Neuron (in vitro differentiated cells): ENCODE results near the gene SYT1.

Experiments
- H2AFZ ChIP-seq: one replicate; pipeline ENCODE4 v1.6.1; 2013; ENCODE audit warnings: low read depth, mild to moderate bottlenecking, inconsistent platforms, low read length, moderate library complexity
- H3K27me3 ChIP-seq: one replicate; pipeline ENCODE4 v1.6.1; 2013; ENCODE audit warnings: low read length; ENCODE audit not compliant: insufficient read depth
- H3K36me3 ChIP-seq: one replicate; pipeline ENCODE4 v1.6.1; 2013; ENCODE audit warnings: low read length; ENCODE audit not compliant: insufficient read depth
- H3K4me1 ChIP-seq: one replicate; pipeline ENCODE4 v1.6.1; 2013; ENCODE audit warnings: low read length; ENCODE audit not compliant: insufficient read depth
- H3K4me3 ChIP-seq: 2 replicates; pipeline ENCODE4 v1.5.1; 2013; ENCODE audit warnings: mild to moderate bottlenecking, low read length, moderate library complexity
- H3K9me3 ChIP-seq: one replicate; pipeline ENCODE4 v1.6.1; 2013; ENCODE audit warnings: low read length

SYT1 gene

DNA sequence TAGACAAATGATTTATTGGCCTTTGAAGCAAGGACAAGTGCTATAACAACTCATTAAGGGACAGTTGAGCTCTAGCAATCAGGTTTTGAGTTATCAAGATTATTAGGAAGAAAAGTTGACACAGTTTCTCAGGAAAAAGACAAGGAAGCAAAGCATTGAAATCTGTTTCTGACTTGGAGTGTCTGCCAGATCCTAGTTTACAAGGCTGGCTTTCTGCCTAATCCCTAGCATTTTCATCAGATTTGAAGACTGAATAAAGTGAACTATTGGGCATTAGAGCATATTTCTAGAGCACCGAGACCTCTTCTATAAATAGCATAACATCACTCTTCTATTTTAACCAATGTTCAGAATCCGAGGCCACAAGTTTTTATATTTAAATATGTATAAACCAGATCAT is 7.0 kb downstream of the SYT1 start:
- Histone ChIP-seq H3K4me1 (peaks cover 31% of the 10 kb centered on the region), H3K36me3 (peaks cover 4% of the 10 kb centered on the region), H2AFZ (no peak overlapping the region), H3K27me3 (no peaks in the 10 kb centered on the region), H3K9me3 (no peaks in the 10 kb centered on the region), H3K4me3 (no peak overlapping the region)

DNA sequence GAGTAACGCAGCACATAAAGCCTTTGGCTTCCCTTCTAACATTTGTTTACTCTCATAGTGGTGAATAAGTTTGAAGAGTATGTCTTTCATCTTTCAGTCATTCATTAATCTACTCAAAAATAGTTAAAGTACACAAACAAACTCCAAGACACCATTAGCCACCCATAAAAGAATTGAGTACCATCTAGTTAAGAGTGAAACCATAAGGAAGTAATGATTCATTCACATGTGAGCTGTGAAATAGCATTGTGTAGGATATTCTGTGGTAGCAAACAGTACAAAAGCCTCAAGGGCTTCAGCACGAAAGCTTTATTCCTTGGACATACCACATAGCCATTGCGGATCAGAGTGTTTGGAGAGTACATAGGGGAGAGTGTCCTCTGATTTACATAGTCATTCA is 13.9 kb downstream of the SYT1 start:
- Histone ChIP-seq H3K27me3 (no peaks in the 10 kb centered on the region), H3K36me3 (peaks cover 21% of the 10 kb centered on the region), H3K4me3 (no peak overlapping the region), H2AFZ (no peak overlapping the region), H3K9me3 (no peaks in the 10 kb centered on the region), H3K4me1 (no peaks in the 10 kb centered on the region)

DNA sequence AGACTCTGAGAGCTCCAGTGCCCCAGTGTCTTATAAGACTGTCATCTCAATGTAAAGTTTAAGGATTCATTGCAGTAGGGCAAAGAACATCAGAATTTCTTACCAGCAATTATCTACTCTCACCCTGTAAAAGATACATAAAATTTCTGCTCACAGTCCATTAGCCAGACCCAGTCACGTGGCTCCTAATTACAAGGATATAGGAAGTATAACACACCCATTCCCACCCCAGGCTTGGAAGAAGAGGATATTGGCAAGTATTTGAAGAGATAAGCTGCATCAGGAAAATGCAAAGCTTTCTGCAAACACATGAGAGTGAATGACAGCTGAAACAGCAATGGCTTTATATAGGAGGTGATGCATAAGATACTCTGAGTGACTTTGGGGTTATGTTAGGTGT is 14.3 kb downstream of the SYT1 start:
- no peaks in the 10 kb centered on the region for H3K9me3 ChIP-seq
- H3K4me1 ChIP-seq = no peaks in the 10 kb centered on the region
- no peak overlapping the region for H3K4me3 ChIP-seq
- H3K27me3 ChIP-seq = no peaks in the 10 kb centered on the region
- H3K36me3 ChIP-seq = peaks cover 21% of the 10 kb centered on the region
- H2AFZ ChIP-seq = no peak overlapping the region

DNA sequence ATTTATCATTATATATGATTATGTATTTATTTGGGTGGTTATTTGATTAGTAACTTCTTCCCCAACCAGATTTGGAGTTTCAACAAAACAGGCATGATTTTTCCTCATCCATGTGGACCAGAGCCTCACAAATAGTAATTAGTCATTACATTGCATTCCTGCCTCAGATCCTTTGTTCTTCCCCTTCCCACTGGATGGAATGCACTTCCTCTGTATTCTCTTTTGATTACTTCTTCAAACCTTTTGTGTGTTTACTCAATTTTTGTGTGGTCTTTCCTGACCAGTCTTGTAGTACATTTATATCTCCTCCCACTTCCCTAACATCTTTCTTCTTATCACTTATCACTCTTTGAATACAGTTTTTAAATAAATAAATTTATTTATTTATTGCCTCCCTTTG is 15.5 kb downstream of the SYT1 start:
- H2AFZ ChIP-seq = no peak overlapping the region
- no peaks in the 10 kb centered on the region for H3K4me1 ChIP-seq
- no peaks in the 10 kb centered on the region for H3K27me3 ChIP-seq
- H3K9me3 ChIP-seq = no peaks in the 10 kb centered on the region
- H3K4me3 ChIP-seq = no peak overlapping the region
- H3K36me3 ChIP-seq = peaks cover 19% of the 10 kb centered on the region

DNA sequence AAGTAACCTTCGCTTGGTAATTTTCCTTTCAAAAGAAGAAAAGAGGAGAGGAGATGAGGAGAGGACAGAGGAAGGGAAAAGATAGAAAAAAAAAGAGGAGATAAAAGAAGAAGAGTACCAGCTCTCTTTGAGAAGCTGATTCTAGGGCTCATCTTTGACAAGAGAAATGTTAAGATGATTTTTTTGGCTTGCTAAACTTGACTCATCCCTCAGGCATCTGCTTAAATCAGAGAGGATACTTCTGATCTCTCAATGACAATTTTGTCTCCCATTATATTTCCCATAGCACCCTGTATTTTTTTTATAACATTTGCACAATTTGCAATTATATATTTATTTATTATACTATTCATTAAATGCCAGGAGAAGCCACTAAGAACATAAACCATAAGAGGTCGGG is 17.1 kb downstream of the SYT1 start:
- Histone ChIP-seq H3K27me3 (no peaks in the 10 kb centered on the region), H3K4me3 (no peak overlapping the region), H2AFZ (no peak overlapping the region), H3K9me3 (no peaks in the 10 kb centered on the region), H3K4me1 (no peaks in the 10 kb centered on the region), H3K36me3 (peaks cover 17% of the 10 kb centered on the region)

DNA sequence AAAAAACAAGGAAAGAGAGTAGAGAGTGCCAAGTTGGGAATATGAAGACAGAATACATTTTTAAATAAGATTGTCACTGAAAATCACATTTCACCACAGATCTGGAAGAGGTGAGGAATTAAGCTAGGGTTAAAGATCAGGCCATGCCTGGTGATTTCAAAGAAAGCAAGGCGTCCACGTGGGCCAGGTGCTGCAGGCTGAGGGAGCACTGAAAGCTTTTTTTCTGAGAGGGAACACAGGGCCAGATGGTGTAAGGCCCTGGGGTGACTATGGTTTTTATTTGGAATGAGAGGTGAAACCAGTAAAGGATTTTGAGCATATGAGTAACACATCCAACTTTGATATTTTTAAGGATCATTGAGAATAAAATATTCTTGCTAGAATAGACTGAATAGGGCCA is 20.9 kb downstream of the SYT1 start:
- Histone ChIP-seq H3K4me3 (no peak overlapping the region), H3K36me3 (no peaks in the 10 kb centered on the region), H3K27me3 (no peaks in the 10 kb centered on the region), H3K4me1 (no peaks in the 10 kb centered on the region), H2AFZ (no peak overlapping the region), H3K9me3 (no peaks in the 10 kb centered on the region)

DNA sequence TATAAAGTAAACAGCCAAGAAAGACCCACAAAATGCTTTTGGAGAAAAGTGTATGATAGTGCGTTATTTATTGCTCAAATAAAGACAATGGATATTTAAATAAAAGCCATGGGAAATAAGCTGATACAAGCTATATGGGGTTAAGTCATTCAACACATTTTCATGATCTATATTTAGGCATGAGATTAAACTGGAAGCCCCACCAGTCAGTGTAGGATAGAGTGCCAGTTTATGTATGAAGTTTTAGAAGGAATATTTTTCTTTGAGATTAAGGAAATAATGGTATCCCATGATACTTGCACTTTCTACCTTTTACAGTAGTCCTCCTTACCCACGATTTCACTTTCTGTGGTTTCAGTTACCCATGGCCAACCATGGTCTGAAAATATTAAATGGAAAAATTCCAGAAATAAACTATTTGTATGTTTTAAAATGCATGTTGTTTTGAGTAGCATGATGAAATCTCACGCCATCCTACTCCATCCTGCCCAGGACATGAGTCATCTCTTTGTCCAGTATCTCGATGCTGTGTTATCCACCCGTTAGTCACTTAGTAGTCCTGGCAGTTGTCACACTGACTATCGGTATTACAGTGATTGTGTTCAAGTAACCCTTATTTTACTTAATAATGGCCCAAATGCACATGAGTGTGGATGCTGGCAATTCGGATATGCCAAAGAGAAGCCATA is 22.3 kb downstream of the SYT1 start:
- Histone ChIP-seq H3K4me1 (no peaks in the 10 kb centered on the region), H3K9me3 (no peaks in the 10 kb centered on the region), H3K27me3 (no peaks in the 10 kb centered on the region), H2AFZ (no peak overlapping the region), H3K36me3 (no peaks in the 10 kb centered on the region), H3K4me3 (no peak overlapping the region)

DNA sequence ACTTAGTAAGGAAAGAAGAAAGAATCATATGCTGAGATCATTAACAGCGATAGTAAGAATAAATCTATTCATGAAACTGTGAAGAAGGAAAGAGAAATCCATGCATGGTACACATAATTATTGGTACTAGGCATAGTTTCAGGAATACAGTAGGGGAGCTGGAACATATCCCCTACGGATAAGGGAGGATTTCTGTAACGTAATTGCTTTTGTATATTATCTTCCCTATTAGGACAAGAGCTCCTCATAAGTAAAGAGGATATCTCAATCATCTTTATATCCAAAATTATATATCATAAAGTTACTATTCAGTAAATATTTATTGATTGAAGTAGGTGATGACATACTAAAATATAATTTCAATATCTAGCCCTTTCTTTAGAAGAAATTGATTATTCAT is 22.9 kb downstream of the SYT1 start:
- no peaks in the 10 kb centered on the region for H3K9me3 ChIP-seq
- H3K4me3 ChIP-seq = no peak overlapping the region
- H3K27me3 ChIP-seq = no peaks in the 10 kb centered on the region
- H3K36me3 ChIP-seq = peaks cover 2% of the 10 kb centered on the region
- H3K4me1 ChIP-seq = no peaks in the 10 kb centered on the region
- H2AFZ ChIP-seq = no peak overlapping the region

DNA sequence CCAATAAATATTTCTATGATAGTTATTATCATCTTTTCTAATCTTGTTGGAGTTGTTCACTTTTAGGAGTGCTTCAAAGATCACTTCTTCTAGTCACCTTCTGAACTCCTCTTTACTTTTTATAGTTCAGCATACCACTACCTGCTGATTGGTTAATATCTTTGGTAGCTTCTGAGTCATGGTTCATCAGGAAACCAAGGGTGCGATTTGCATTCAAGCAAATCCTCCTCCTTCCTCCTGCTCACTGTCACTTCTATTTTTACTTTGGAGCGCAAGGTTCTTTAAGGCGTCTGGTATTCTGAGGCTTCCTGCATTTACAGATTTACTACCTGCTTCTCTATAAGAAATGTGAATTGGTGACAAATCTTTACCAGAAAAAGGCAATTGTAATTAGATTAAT is 24.0 kb downstream of the SYT1 start:
- no peaks in the 10 kb centered on the region for H3K4me1 ChIP-seq
- H3K4me3 ChIP-seq = no peak overlapping the region
- no peaks in the 10 kb centered on the region for H3K27me3 ChIP-seq
- H3K36me3 ChIP-seq = peaks cover 2% of the 10 kb centered on the region
- H2AFZ ChIP-seq = no peak overlapping the region
- H3K9me3 ChIP-seq = no peaks in the 10 kb centered on the region

DNA sequence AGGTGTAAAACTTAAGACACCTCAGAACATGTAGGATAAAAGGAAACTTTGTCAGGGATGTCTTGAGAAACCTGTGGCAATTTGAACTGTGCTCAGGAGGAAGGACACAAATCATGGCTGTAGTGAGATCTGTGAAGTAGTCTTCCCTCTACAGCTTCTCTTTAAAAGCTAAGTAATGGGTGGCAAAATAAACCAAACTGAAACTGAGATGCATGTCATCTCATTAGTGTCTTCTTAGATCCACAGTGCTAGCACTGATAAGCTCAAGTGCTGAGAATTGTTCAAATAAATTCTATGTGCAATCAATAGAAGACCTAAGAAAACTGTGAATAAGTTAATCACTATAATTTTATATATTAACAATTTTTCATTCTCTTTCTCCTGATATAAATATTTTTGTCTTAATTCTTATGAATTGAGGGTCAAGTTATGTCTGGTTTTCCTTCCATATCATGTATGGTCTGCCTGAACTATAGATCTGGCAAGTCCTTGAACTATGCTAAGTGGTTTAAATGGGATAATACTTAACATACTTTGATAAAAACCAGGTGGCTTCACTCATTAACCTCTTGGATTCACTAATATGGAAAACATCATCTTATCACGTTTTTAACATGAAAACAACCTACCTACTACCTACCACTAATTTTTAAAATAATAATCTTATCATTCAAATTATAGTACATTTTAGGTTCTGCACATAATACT is 27.2 kb downstream of the SYT1 start:
- no peaks in the 10 kb centered on the region for H3K27me3 ChIP-seq
- H3K4me1 ChIP-seq = no peaks in the 10 kb centered on the region
- H2AFZ ChIP-seq = no peak overlapping the region
- peaks cover 2% of the 10 kb centered on the region for H3K36me3 ChIP-seq
- H3K4me3 ChIP-seq = no peak overlapping the region
- H3K9me3 ChIP-seq = no peaks in the 10 kb centered on the region

DNA sequence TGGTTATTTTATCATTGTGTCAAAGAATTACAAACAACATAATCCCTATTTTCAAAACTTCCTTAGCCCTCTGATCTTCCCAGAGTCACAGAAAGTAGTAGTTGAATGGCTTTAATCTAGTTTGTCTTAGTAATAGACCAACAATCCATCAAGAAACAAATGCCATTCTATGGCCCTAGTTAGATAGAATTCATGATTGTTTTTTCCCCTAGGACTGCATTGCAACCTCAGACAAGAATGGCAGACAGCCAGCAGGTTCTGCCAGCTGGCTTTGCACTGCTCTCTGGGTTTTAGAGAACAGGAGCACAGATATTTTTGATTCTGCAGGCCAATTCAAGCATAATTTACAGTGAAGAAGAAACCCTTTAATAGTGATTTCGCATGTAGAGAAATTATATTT is 33.8 kb downstream of the SYT1 start:
- Histone ChIP-seq H2AFZ (no peak overlapping the region), H3K9me3 (no peaks in the 10 kb centered on the region), H3K4me1 (no peaks in the 10 kb centered on the region), H3K27me3 (no peaks in the 10 kb centered on the region), H3K36me3 (peaks cover 5% of the 10 kb centered on the region), H3K4me3 (no peak overlapping the region)

DNA sequence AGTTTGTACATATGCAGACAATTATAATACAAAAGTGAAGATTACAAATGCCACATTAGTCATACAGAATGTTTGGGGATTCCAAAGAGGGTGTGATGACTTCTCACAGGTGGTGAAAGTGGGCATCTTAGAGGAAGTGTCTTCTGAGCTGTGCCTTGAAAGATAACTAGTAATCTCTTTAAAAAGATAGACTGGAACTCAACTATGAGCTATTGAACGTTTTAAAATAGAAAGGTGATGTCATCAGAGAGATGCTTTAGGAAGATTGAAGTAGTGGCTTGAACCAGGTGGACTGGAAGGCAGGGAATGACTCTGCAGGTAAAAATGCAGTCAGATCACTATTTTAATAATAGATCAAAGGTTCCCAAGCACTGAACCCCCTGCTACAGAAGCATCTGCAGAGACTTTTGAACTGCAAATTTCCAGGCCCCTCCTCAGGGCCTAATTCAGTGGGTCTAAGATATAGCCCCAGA is 50.3 kb downstream of the SYT1 start:
- Histone ChIP-seq H3K4me1 (no peaks in the 10 kb centered on the region), H3K27me3 (no peaks in the 10 kb centered on the region), H3K36me3 (no peaks in the 10 kb centered on the region), H3K9me3 (no peaks in the 10 kb centered on the region), H2AFZ (no peak overlapping the region), H3K4me3 (no peak overlapping the region)

DNA sequence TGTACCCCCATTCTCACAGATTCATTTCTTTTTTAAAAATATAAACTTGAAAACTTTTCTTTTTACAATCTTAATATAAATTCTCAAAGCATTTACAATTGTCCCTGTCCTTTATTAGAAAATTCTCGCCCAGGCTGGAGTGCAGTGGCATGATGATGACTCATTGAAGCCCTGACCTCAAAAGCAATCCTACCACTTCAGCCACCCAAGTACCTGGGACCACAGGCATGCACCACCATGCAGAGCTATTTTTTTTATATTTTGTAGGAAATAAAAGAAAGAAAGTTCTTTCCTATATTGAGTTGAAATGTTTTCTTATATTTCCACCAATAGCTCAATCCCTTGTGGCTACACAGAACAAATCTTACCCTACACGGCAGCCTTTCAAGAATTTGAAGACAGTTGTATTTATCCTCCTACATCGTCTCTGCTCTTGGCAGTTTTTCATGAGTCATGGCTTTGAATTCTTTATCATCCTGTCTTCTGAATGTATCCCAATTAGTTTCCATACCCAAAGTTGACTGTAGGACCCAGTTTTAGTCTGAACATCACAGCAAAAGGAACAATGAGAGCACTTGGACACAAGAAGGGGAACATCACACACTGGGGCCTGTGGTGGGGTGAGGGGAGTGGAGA is 52.4 kb downstream of the SYT1 start:
- Histone ChIP-seq H3K27me3 (no peaks in the 10 kb centered on the region), H3K4me3 (no peak overlapping the region), H3K9me3 (no peaks in the 10 kb centered on the region), H2AFZ (no peak overlapping the region), H3K4me1 (no peaks in the 10 kb centered on the region), H3K36me3 (no peaks in the 10 kb centered on the region)
